GM11168 (cell line): Measurements from ENCODE around the gene TCF7.

Experiments
- in situ Hi-C: fragments of 300-500 bp; cut with MboI; formaldehyde crosslinking; loops from one replicate; pipeline ENCODE4 v1.12.0; 2022; ENCODE audit warnings: low sequenced_read_pairs; ENCODE audit not compliant: unreplicated experiment

Gene TCF7

GRCh38 chr5:134174841-134175839, 60.7 kb downstream of the TCF7 start:
- in situ Hi-C loops = no loop called here

DNA sequence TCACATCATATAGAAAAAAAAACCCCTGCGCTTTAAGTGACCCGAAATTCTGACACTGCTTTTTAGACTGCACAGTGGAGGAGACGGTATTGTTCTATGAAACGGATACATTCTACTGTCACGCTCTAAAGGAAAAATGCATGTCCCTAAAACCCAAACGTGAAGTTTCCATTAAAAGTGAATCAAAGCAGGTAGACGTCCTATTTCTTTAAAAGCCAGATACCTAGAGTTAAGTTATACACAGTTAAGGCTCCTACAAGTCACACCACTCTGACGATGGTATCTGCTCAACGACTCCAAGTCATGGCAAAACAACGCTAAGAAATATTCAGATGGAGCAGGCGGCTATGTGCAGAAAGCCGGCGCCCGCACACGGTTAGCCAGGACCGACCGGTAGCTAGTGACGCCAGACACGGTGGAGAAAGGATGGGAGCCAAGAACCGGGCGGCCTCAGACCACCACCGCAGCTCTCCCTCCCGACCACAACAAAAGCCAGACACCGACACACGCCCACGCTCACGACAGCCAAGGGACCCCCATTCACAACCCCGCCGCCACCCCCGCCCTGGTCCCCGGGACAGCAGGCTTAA, 61.5 kb downstream of the TCF7 start:
- in situ Hi-C loops = no loop called here

DNA sequence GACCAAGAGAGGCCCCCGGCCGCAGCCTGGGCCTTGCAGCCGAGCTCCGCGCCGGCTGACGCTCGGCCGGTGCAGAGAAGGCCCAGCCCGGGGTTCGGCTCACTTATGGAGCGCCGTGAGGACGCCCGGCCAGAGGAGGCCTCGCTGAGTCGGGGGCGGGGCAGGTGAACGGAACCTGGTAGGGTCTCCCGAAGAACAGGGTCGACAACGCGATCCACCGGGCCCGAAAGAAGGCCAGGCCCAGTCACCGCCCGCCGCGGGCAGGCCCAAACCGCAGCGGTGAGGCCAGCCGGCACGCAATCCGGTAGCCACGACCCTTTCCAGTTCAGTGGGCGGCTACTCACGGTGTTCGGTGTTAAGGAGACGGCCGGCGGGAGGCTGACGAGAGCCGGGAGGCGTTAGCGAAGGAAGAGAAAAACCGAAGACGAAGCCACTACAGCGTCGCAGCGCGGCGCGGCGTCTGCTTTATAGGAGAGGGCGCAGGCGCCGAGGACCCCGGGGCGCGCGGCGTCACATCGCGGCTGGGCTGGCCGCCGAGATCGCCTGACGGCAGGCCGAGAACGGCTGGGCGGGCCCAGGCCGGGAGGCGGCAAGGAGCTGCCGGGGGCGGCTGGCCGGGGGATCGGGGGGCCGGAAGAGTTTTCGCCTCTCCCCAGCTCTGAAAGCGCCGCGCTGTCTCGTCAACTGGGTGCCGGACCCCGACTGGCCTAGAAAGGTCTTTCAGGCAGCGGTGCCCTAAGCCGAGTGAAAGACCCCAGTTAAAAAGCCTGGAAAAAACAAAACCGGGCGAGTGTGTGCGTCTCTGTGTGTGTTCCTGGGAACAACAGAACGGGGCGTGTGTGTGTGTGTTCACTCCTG, 62.3 kb downstream of the TCF7 start, which contains the start of gene SKP1:
Gene SKP1 (minus strand): TSS at position 440 of the 858 bp plus-strand sequence. CDS start 2,928 bp downstream, outside the sequence.
- in situ Hi-C loops = no loop called here

- in situ Hi-C loops = no loop called here
These were observed 63.1 kb downstream of the TCF7 start for GRCh38 chr5:134177369-134178095.

DNA sequence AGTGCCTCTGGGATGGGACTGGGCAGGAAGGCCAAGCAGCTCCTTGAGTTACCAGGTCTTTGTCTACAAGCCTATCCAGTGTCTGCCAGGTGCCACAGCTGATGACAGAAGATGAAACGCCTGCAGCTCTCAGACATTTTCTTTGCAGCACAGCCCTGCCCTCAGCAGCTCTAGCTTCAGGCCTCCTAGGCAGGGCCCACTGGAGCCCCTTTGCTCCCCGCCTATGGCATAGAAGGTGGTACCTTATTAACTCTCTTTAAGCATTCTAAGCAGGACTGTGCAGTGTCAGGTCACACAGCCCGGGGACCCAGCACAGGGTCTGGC, 63.6 kb downstream of the TCF7 start:
- in situ Hi-C loops = no loop called here

DNA sequence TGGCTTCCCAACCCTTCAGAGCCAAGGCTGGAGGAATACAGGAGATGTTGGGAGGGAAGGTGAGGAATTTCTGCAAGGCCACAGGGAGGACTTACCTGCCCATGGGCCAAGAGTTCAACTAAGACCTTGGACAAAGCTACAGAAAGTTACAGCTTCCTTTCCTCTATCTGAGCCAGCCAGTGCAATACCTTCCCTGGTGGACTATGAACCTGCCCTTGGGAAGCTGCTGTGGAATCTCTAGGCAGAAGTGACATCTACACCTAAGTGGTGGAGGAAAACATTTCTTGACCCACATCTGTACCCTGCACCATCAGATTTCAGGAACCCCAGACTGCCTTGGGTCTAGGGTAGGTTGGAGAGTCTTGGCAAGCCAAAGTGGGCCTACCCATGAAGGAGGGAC, 69.0 kb downstream of the TCF7 start:
- in situ Hi-C loops = loop anchor here (10.0 kb wide), 1 partner anchor 101 kb away; no protein-coding TSS in a partner anchor

GRCh38 chr5:134184155-134185135, 70.0 kb downstream of the TCF7 start:
- in situ Hi-C loops = loop anchor here (10.0 kb wide), 1 partner anchor 100 kb away; no protein-coding TSS in a partner anchor

GRCh38 chr5:134188092-134188491, 73.6 kb downstream of the TCF7 start:
- in situ Hi-C loops = loop anchor here (10.0 kb wide), 1 partner anchor 97 kb away; no protein-coding TSS in a partner anchor

DNA sequence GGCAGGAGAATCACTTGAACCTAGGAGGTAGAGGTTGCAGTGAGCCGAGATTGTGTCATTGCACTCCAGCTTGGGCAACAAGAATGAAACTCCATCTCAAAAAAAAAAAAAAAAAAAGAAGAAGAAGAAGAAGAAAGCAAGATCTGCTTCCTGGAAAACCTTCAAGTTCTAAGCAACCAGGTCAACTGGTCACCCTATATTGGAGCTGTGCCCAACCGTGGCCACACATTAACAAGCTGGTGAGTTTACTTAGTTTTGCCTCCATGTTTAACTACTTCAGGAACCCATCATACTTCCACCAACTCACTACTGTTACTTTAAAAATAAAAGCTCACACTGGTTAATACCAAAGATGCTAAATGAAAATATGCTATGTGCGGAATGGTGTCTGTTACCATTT, 74.5 kb downstream of the TCF7 start:
- in situ Hi-C loops = loop anchor here (10.0 kb wide), 1 partner anchor 96 kb away; no protein-coding TSS in a partner anchor

DNA sequence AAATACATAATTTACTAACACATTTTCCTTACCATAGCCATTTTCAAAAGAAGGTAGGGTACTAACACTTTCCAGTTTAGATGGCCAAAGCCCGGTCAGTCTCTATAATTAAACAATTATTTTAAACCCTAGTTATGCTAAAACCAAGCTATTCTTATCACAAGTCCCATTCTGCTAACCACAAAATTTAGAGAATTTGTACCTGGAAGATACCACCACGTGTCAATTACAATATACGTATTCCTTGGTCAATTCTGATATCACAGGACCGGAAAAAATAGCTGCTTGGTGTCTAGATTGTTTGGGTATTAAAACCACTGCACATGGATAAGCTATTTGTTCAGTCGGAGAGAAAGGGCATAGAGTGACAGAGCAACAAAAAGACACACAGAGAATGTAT, 81.2 kb downstream of the TCF7 start:
- in situ Hi-C loops = loop anchor here (10.0 kb wide), 1 partner anchor 389 kb away; no protein-coding TSS in a partner anchor
